Activated CD8-positive, alpha-beta memory T cell treated with anti-CD3 and anti-CD28 coated beads for 36 hours (primary cell): ENCODE data around the gene PTH2R. TPM values are rescaled to one million over a fixed set of nuclear protein-coding genes. Genes with fewer than 3 reads are reported as not detected.
"Not testable (repeated sequence)": the region's sequence is repeated elsewhere in the genome, so short reads cannot be mapped to it uniquely, and the experiment has no call there.

Experiments used
- CTCF ChIA-PET: fragments of 350-600 bp; sonication (Branson Sonifier 250); formaldehyde crosslinking; loops from one replicate; lab custom pipeline; 2021; ENCODE audit warnings: antibody characterized with exemption; lab: Charles Lee
- POLR2A ChIA-PET: fragments of 350-600 bp; sonication (Branson Sonifier 250); formaldehyde crosslinking; loops from one replicate; lab custom pipeline; 2021; ENCODE audit warnings: antibody characterized with exemption; lab: Charles Lee
- total RNA-seq, 2 experiments: library from RNA; stranded (reverse); gene quantifications; one replicate each; pipeline ENCODE4 v1.2.3, GENCODE V29; 2021

The PTH2R gene
- total RNA-seq, 2 experiments from 2014 or later = 0.08 TPM; not detected in 1

- ChIA-PET POLR2A (no interaction called here), CTCF (no interaction called here)
Measured at GRCh38 chr2:208529796-208530195, 123.2 kb downstream of the PTH2R start.

- ChIA-PET CTCF (no interaction called here), POLR2A (no interaction called here)
Measured at GRCh38 chr2:208531361-208531760, 124.8 kb downstream of the PTH2R start.

- POLR2A ChIA-PET, CTCF ChIA-PET: not testable (repeated sequence)
Measured at GRCh38 chr2:208535578-208535977, 129.0 kb downstream of the PTH2R start.

- ChIA-PET POLR2A (no interaction called here), CTCF (no interaction called here)
Measured at GRCh38 chr2:208541461-208541988, 134.9 kb downstream of the PTH2R start.

GRCh38 chr2:208541989-208542464 lies 135.4 kb downstream of the PTH2R start:
- POLR2A ChIA-PET = no interaction called here
- CTCF ChIA-PET = no interaction called here

GRCh38 chr2:208542465-208543041 lies 136.0 kb downstream of the PTH2R start:
- ChIA-PET CTCF (no interaction called here), POLR2A (no interaction called here)

Other genes starting within 250 kb of the PTH2R start
- gene CRYGA, start 243.2 kb upstream of the PTH2R start, total RNA-seq = not detected
- not detected for gene C2orf80, start 216.8 kb upstream of the PTH2R start, total RNA-seq
- gene IDH1, start 151.7 kb upstream of the PTH2R start, total RNA-seq = 10 to 100 TPM; 22.8 to 25.4 TPM
- gene PIKFYVE, start 140.5 kb upstream of the PTH2R start, total RNA-seq = 10 to 100 TPM; 15.1 to 16.1 TPM